ENCODE data around the gene PHF5A. TPM values are rescaled to one million over a fixed set of nuclear protein-coding genes. Genes with fewer than 3 reads are reported as not detected.
"Not testable (repeated sequence)": the region's sequence is repeated elsewhere in the genome, so short reads cannot be mapped to it uniquely, and the experiment has no call there.

PHF5A gene
- total and polyA plus RNA-seq, 10 donors = 29.6 to 67.5 (median 37.4) TPM

DNA sequence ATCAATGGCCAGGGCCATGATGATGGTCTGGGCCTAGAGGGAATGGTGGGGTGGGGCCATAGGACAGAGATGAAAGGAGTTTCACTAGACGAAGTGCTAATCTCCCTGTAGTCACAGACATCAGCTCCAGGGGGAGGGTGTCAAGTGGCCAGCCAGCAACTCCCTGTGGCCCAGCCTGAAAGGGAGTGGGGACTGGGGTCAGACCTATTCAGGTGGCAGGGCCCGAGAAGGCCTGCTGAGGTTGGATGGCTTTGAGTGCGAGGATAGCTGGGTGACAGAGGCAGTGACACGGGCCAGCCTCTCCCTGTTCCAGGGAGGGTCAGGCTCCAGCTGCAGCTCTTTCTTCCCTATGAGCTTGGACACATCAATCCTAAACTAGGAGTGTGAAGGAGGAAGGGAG, 32.9 kb downstream of the PHF5A start:
- intact Hi-C loops (cut with DNase I; ENCODE audit: low total_unique reads) = no loop called here
- 70 to 79% (median 76%) methylated on average over 4 of the region's 4 CpGs for WGBS, 5 donors
- Histone ChIP-seq H3K36me3 (peaks cover 3 to 93% (median 50%) of the 10 kb centered on the region in 6 donors), H3K4me3 (no peak overlapping the region), H3K9me3 (no peaks in the 10 kb centered on the region), H3K27ac (peak overlapping the region in 4 of 8 donors; percentile 34 to 49 (median 46)), H3K4me1 (peaks cover 3 to 74% (median 24%) of the 10 kb centered on the region in 6 donors), H3K27me3 (replicated peaks in 1 of 7) (no peaks in the 10 kb centered on the region)
- TF ChIP-seq, protein P1, sequence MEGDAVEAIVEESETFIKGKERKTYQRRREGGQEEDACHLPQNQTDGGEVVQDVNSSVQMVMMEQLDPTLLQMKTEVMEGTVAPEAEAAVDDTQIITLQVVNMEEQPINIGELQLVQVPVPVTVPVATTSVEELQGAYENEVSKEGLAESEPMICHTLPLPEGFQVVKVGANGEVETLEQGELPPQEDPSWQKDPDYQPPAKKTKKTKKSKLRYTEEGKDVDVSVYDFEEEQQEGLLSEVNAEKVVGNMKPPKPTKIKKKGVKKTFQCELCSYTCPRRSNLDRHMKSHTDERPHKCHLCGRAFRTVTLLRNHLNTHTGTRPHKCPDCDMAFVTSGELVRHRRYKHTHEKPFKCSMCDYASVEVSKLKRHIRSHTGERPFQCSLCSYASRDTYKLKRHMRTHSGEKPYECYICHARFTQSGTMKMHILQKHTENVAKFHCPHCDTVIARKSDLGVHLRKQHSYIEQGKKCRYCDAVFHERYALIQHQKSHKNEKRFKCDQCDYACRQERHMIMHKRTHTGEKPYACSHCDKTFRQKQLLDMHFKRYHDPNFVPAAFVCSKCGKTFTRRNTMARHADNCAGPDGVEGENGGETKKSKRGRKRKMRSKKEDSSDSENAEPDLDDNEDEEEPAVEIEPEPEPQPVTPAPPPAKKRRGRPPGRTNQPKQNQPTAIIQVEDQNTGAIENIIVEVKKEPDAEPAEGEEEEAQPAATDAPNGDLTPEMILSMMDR (IDR thresholded peaks at IDR 0.05 in 8 of 11, conservative IDR thresholded peaks at IDR 0.05 in 3 of 11) = no peak
- TF ChIP-seq POLR2A (IDR thresholded peaks at IDR 0.05) (no peak), POLR2AphosphoS5 (IDR thresholded peaks at IDR 0.05) (peak in 1 of 3 donors; percentile 49)
- no peak for DNase-seq

DNA sequence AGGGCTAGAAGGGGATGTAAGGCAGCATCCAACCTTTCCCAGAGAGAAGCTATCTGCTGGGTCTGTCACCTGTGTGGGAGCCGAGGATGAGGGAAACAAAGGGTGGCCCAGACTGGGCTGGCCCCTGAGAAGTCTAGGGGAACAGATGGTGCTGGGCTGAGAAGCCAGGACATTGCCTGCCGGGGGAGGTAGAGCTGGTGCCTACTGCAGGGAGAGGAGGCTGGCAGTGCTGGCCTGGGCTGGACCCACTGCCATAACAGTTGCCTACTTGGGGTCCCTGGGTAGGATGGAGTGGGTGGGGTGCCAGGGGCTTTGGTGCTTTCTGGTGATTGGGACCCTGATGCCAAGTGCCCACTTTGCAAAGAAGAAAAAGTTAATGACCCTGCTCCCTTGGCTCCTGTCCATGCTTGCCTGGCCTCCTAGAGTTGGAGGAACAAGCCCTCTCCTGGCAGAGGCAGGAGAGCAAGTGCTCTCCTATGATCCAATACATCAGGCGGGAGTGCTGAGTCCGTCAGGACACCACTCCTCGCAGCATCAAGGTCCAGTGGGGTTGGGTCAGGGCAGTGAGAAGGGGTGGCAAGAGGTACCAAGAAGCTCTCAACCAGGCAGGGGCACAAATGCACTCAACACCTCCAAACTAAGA, 34.0 kb downstream of the PHF5A start:
- H3K9me3 ChIP-seq; H3K4me3 ChIP-seq; intact Hi-C loops (cut with DNase I; ENCODE audit: low total_unique reads); H3K27me3 ChIP-seq (replicated peaks in 1 of 7); DNase-seq: not testable (repeated sequence)
- peaks cover 3 to 63% (median 18%) of the 10 kb centered on the region in 6 donors for H3K4me1 ChIP-seq
- peaks cover 3 to 95% (median 50%) of the 10 kb centered on the region in 6 donors for H3K36me3 ChIP-seq
- peak overlapping the region in 4 of 8 donors; percentile 18 to 49 (median 46) for H3K27ac ChIP-seq
- 83 to 91% (median 88%) methylated on average over 5 of the region's 5 CpGs for WGBS, 5 donors

DNA sequence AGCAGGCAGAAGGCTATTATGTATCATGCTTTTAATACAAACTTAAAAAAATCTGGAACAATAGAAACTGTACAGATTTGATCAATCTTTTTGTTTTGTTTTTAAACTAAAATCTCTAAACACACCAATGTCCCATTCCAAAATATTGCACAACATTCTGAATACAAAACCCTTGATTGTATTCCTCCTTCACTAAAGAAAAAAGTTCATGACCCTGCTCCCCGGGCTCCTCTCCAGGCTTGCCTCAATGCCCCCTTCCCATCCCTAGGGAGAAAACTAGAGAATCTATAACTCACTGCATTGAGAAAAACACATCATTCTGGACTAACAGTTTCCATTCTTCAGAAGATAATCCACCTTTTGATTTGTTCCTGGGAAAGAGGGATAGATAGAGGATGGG, 35.0 kb downstream of the PHF5A start:
- H3K27me3 ChIP-seq (replicated peaks in 1 of 7); H3K9me3 ChIP-seq; H3K4me3 ChIP-seq; H3K27ac ChIP-seq; intact Hi-C loops (cut with DNase I; ENCODE audit: low total_unique reads); DNase-seq: not testable (repeated sequence)
- 87 to 98% (median 97%) methylated on average over 1 of the region's 1 CpG for WGBS, 5 donors
- peaks cover 3 to 96% (median 51%) of the 10 kb centered on the region in 6 donors for H3K36me3 ChIP-seq
- peaks cover 0 to 53% (median 14%) of the 10 kb centered on the region in 6 donors for H3K4me1 ChIP-seq

DNA sequence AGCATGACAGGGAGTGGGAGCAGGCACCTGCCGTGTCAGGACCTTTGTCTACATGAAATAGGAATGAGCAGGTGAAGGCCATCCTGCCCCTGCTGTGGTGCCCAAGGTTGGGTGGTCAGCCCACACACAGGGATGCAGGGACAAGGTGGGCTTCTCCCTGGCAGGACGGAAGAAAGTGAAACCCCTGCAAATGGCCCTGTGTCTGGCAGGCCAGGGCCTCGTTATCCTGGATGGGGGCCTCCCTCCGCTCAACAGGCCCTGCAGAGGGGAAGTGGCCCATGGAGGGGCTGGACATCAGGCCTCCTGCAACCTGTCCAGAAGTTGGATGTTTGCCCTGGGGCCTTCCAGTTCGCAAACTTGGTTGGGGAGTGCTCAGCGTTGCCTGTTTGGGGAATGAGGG, 36.8 kb downstream of the PHF5A start:
- no peak for DNase-seq
- 80 to 90% (median 84%) methylated on average over 1 to 6 of the region's 6 CpGs for WGBS, 5 donors
- peak overlapping the region in 1 of 8 donors; percentile 17 for H3K27ac ChIP-seq
- intact Hi-C loops (cut with DNase I; ENCODE audit: low total_unique reads) = no loop called here
- H3K4me3 ChIP-seq = no peak overlapping the region
- H3K9me3 ChIP-seq = no peaks in the 10 kb centered on the region
- peaks cover 0 to 40% (median 14%) of the 10 kb centered on the region in 6 donors for H3K4me1 ChIP-seq
- H3K27me3 ChIP-seq (replicated peaks in 1 of 7) = no peaks in the 10 kb centered on the region
- H3K36me3 ChIP-seq = peaks cover 3 to 97% (median 48%) of the 10 kb centered on the region in 6 donors
- peak; percentile 24 to 58 (median 41) for TF ChIP-seq POLR2AphosphoS5 (IDR thresholded peaks at IDR 0.05)
- TF ChIP-seq POLR2A (IDR thresholded peaks at IDR 0.05) = no peak

DNA sequence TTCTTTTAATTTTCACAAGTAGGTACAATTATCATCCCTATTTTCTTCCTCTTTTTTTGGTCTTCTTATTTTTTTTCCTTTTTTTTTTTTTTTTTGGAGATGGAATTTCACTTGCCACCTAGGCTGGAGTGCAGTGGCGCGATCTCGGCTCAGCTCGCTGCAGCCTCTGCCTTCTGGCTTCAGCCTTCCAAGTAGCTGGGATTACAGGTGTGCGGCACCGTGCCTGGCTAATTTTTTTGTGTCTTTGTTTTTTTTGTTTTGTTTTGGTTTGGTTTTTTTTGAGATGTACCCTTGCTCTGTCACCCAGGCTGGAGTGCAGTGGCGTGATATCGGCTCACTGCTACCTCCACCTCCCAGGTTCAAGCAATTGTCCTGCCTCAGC, 38.5 kb downstream of the PHF5A start:
- H3K4me3 ChIP-seq = no peak overlapping the region
- WGBS, 5 donors = 97 to 99% (median 98%) methylated on average over 8 of the region's 8 CpGs
- no peaks in the 10 kb centered on the region for H3K27me3 ChIP-seq (replicated peaks in 1 of 7)
- H3K27ac ChIP-seq = no peak overlapping the region
- H3K9me3 ChIP-seq = no peaks in the 10 kb centered on the region
- TF ChIP-seq, protein P1 (IDR thresholded peaks at IDR 0.05 in 8 of 11, conservative IDR thresholded peaks at IDR 0.05 in 3 of 11) = no peak
- TF ChIP-seq POLR2A (IDR thresholded peaks at IDR 0.05) (no peak), POLR2AphosphoS5 (IDR thresholded peaks at IDR 0.05) (no peak)
- peaks cover 0 to 32% (median 7%) of the 10 kb centered on the region in 6 donors for H3K4me1 ChIP-seq
- DNase-seq = no peak
- intact Hi-C loops (cut with DNase I; ENCODE audit: low total_unique reads) = no loop called here
- H3K36me3 ChIP-seq = peaks cover 3 to 97% (median 40%) of the 10 kb centered on the region in 6 donors

Data from spleen (tissue), 11 donors.